K562 treated with DMSO at 1 percent for 48 hours (cell line): ENCODE data around the gene HS6ST1. TPM values are rescaled to one million over a fixed set of nuclear protein-coding genes. Genes with fewer than 3 reads are reported as not detected.

Source experiments
- total RNA-seq: library from RNA; unstranded; fragments of 300-600 nt; gene quantifications from 2 replicates; pipeline ENCODE4 v1.2.3, GENCODE V29; 2022; ENCODE audit warnings: low replicate concordance; ENCODE audit errors: extremely low read depth

Gene HS6ST1, protein sequence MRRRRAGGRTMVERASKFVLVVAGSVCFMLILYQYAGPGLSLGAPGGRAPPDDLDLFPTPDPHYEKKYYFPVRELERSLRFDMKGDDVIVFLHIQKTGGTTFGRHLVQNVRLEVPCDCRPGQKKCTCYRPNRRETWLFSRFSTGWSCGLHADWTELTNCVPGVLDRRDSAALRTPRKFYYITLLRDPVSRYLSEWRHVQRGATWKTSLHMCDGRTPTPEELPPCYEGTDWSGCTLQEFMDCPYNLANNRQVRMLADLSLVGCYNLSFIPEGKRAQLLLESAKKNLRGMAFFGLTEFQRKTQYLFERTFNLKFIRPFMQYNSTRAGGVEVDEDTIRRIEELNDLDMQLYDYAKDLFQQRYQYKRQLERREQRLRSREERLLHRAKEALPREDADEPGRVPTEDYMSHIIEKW
- total RNA-seq: not detected in 2 replicates

GRCh38 chr2:128318776-128319464 is at the start of gene HS6ST1:
TSS of gene HS6ST1 (minus strand) at chr2:128318868. CDS start at chr2:128318563, 305 bp downstream.

Other genes starting within 250 kb of the HS6ST1 start
- gene UGGT1, start 227.7 kb downstream of the HS6ST1 start, total RNA-seq: 71.7 TPM in 1 of 2 replicates, not detected in the other